HG02759 (cell line): Measurements from ENCODE around the gene USP9Y.

Experiments
- ATAC-seq: cut with Tn5 transposase; IDR thresholded peaks from one replicate; pipeline ENCODE4 v1.9.1; 2021; ENCODE audit warnings: mild to moderate bottlenecking, moderate library complexity; ENCODE audit not compliant: unreplicated experiment

USP9Y gene

GRCh38 chrY:12752856-12753255 is 51.8 kb downstream of the USP9Y start:
- no peak for ATAC-seq

GRCh38 chrY:12756021-12756420 is 55.0 kb downstream of the USP9Y start:
- no peak for ATAC-seq

DNA sequence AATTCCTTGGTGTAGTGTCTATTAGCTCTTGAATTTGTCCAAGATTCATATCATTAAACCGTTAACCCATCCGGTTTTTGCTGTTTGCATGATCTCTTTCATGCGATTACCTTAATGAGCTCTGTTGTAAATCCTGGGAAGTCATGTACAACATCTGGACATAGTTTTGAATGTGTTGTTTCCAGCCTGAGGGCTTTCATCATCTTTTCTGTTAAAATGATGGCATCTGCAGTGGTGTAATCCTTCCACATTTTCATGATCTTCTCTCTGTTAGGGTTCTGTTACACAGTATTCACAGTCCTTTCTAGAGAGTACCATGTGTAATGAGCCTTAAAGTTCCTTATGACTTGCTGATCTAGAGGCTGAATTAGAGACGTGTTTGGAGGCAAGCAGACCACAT is 64.9 kb downstream of the USP9Y start:
- no peak for ATAC-seq

GRCh38 chrY:12784521-12784920 is 83.5 kb downstream of the USP9Y start:
- no peak for ATAC-seq

GRCh38 chrY:12793999-12794398 is 93.0 kb downstream of the USP9Y start:
- ATAC-seq: no peak

DNA sequence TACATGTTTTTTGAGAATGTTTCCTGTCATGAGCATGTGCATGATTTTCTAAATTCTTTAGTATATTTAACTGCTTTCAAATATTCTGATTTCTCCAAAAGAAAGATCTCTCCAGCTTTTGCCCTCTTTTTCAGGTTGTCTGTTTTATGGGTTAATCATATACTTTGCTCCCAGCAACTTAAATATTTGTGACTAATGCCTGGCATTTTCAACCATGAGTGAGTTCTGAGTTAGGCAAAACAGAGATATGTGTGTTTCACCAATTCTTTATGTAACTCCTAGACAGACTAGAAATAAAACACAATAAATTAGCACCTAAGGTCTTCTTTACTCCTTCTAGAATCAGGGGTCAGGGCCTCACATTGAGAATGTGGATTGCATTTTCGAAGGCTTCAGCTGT is 107.0 kb downstream of the USP9Y start:
- ATAC-seq: no peak

DNA sequence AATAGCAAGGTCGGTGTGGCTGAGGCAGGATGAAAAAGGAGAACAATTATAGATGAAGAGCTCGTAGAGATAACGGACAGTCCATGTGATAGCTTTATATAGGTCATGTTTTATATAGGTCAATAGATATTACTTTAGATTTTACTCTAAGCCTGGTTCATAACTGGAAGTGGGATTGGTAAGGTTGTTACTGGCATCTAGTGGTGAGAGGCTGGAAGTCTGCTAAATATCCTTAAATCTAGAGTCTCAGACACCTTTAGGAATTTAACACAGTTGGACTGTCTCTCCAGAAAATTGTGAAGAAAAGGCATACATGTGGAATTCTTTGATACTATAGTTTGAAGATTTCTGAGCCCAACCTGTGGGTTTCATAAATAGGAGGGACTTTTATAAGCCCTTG is 108.0 kb downstream of the USP9Y start:
- ATAC-seq: no peak

DNA sequence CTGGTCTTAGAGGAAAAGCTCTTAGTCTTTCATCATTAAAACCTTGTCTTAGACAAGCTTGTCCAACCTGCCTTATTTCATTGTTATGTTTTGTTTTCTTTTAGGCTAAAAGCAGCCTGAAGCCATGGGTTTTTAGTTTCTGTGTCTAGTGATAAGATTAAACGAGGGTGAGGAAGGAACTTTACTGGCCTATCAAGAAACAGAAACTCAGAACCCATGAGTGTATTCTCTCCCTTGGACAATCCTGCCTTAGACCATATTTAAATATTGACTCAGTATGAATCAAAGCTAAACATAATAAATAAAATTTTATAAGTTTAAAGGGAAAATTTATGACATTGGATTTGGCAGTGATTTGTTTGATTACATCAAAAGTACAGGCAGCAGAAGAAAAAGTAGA is 122.4 kb downstream of the USP9Y start:
- ATAC-seq: no peak

- ATAC-seq: no peak
Measured at GRCh38 chrY:12826791-12827190, 125.8 kb downstream of the USP9Y start.

DNA sequence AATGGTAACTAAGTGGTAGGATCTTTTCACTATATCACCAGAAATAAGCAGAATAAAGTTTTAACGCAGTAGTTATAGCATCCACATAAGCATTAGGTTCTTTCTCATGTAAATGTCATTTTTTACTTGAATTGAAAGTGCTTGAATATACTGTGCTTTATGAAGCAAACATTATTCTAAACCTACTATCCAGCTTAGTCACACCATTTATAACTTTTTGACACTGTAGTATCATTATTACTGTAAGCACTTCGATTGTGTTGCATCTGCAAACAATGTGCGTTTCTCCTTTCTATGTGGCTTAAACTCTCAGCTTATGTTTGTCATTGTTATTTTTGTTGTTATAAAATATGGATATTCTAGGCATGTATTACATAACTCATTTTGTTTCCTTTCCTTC is 132.3 kb downstream of the USP9Y start:
- no peak for ATAC-seq

- no peak for ATAC-seq
Measured at GRCh38 chrY:12837550-12837949, 136.5 kb downstream of the USP9Y start.

DNA sequence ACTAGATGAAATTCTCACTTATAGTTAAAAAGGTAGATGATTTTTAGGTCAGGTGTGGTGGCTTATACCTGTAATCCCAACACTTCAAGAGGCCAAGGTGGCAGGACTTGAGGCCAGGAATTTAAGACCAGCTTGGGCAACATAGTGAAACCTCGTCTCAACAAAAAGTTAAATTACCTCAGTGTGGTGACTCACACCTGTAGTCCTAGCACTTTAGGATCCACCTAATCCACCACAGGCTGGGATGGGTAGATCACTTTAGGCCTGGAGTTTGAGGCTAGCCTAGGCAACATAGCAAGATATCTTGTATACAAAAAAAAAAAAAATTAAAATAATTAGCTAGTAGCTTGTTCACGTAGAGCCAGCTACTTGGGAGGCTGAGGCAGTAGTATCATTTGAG is 140.3 kb downstream of the USP9Y start:
- ATAC-seq: no peak

DNA sequence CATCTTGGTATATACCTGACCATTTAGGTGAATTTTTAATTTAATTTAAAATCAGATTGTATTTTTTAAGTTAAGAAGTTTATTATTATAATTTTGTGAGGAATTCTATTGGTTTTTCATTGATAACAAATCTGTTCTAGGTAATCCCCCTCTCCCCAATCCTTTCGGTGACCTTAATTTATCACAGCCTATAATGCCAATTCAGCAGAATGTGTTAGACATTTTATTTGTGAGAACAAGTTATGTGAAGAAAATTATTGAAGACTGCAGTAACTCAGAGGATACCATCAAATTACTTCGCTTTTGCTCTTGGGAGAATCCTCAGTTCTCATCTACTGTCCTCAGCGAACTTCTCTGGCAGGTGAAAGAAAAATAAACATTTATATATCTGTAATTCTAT is 145.8 kb downstream of the USP9Y start:
- no peak for ATAC-seq

DNA sequence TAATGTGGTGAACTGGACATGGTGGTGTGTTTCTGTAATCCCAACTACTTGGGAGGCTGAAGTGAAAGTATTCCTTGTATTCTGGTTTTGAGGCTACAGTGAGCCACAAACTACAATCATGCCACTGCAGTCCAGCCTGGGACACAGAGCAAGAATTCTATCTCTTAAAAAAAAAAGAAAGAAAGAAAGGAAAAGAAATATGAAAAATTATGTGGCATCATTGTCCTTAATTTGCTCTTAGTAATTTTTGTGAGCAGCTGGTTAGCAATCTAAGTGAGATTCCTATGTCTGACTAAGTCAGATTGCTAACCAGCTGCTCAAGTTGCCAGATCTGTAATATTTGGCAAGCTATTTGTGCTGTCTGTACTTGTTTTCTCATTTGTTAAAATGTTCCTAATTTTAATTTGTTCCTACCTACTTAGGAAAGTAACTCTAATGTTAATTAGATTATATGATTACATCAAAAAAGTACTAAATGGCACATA is 154.8 kb downstream of the USP9Y start:
- no peak for ATAC-seq

GRCh38 chrY:12867960-12868359 is 166.9 kb downstream of the USP9Y start:
- no peak for ATAC-seq

DNA sequence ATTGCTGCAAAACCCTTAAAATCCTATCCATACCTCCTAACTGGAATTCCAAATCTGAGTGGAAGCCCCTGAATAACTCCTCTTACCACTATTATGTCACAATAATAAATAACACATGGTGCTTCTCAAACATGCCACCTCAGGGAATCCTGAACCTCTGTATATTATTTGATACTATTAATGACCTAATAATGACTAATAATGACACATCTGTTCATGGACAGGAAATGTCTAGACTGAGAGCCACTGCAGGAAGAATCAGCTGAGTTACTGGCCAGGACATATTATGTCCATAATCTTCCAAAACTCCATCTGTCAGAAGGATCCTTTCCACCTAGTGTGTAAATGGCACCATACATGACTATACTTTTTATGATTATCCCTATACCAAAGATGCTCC is 195.9 kb downstream of the USP9Y start:
- ATAC-seq: no peak

- no peak for ATAC-seq
Measured at GRCh38 chrY:12898604-12899003, 197.6 kb downstream of the USP9Y start.

GRCh38 chrY:12904618-12905516 is 203.8 kb downstream of the USP9Y start, which contains the start of gene DDX3Y:
Gene DDX3Y, plus strand, starts transcription at chrY:12904868. Its CDS starts 69 bp downstream, at chrY:12904937.
- peak; percentile 86 for ATAC-seq

DNA sequence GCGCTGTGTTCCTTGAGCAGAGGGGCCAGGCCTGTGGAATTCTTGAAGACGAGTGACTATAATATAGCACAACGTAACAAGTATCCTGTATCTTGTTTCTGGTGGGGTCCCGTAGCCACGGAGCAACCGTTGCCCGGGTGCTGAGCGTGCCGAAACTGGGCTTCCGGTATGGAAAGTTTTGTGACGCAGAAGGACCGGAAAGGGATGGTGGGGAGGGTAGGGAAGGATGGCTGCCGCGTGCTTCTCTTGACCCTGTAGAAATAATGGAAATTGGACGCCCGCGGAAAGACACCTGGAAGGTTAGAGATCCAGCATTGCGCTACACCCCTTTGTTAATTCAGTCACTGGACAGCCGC is 204.5 kb downstream of the USP9Y start:
- ATAC-seq: peak; percentile 51

- ATAC-seq: no peak
Measured at GRCh38 chrY:12905895-12906294, 204.9 kb downstream of the USP9Y start.
